Keratinocyte (primary cell): Measurements from ENCODE around the gene C20orf204. TPM values are rescaled to one million over a fixed set of nuclear protein-coding genes. Genes with fewer than 3 reads are reported as not detected.

Source experiments
- DNase-seq: peaks from one replicate; pipeline ENCODE4 v3.0.0-alpha.2; 2011; ENCODE audit warnings: low read depth, missing footprints, low spot score
- FAIRE-seq: peaks from 2 replicates; lab custom pipeline; 2011; peaks lifted over from hg19 to GRCh38; lab: Jason Lieb, UNC
- H2AFZ ChIP-seq: 2 replicates; pipeline ENCODE4 v1.6.0; 2012; ENCODE audit warnings: low read length, control low read depth, inconsistent platforms; ENCODE audit not compliant: control insufficient read depth
- H3K27ac ChIP-seq: 2 replicates; pipeline ENCODE4 v1.5.1; 2011; ENCODE audit warnings: low read length; ENCODE audit not compliant: control insufficient read depth, insufficient read depth
- H3K27me3 ChIP-seq: 3 replicates; pipeline ENCODE4 v1.6.0; 2011; ENCODE audit warnings: low read length; ENCODE audit not compliant: control insufficient read depth, insufficient read depth; ENCODE audit errors: extremely low read depth
- H3K36me3 ChIP-seq, 2 experiments: 2 replicates in 1 of 2; 3 replicates in 1 of 2; pipeline ENCODE4 v1.5.1; 2011; ENCODE audit warnings: low read length in 2 of 2, mild to moderate bottlenecking in 1 of 2; ENCODE audit not compliant: control insufficient read depth in 2 of 2, insufficient read depth in 2 of 2; ENCODE audit errors: extremely low read depth in 1 of 2
- H3K4me1 ChIP-seq: 3 replicates; pipeline ENCODE4 v1.5.1; 2011; ENCODE audit warnings: low read length; ENCODE audit not compliant: control insufficient read depth, insufficient read depth; ENCODE audit errors: extremely low read depth
- H3K4me2 ChIP-seq: 3 replicates; pipeline ENCODE4 v1.6.0; 2011; ENCODE audit warnings: low read depth, low read length; ENCODE audit not compliant: control insufficient read depth, insufficient read depth; ENCODE audit errors: extremely low read depth
- H3K4me3 ChIP-seq, 3 experiments: fragments of 200-600 bp in 1 of 3; sonication (generic) in 1 of 3; 2 replicates in 2 of 3; 3 replicates in 1 of 3; pipeline ENCODE4 v1.5.1; 2011 to 2016; ENCODE audit warnings: low read length in 3 of 3, mild to moderate bottlenecking in 3 of 3, control low read depth in 2 of 3, inconsistent platforms in 1 of 3, low read depth in 1 of 3, mixed read lengths in 1 of 3, mixed run types in 1 of 3, moderate library complexity in 1 of 3; ENCODE audit not compliant: control insufficient read depth in 2 of 3, insufficient read depth in 2 of 3; ENCODE audit errors: extremely low read depth in 1 of 3
- H3K79me2 ChIP-seq: 2 replicates; pipeline ENCODE4 v1.6.0; 2012; ENCODE audit warnings: low read length; ENCODE audit not compliant: control insufficient read depth, insufficient read depth
- H3K9ac ChIP-seq: 3 replicates; pipeline ENCODE4 v1.6.0; 2011; ENCODE audit warnings: low read length; ENCODE audit not compliant: control insufficient read depth, insufficient read depth; ENCODE audit errors: extremely low read depth
- H3K9me1 ChIP-seq: 3 replicates; pipeline ENCODE4 v1.6.0; 2011; ENCODE audit warnings: low read length; ENCODE audit not compliant: control insufficient read depth, insufficient read depth; ENCODE audit errors: extremely low read depth
- H3K9me3 ChIP-seq: 2 replicates; pipeline ENCODE4 v1.5.1; 2012; ENCODE audit warnings: low read depth, low read length; ENCODE audit not compliant: control insufficient read depth
- H4K20me1 ChIP-seq: 3 replicates; pipeline ENCODE4 v1.6.0; 2011; ENCODE audit warnings: low read length; ENCODE audit not compliant: control insufficient read depth, insufficient read depth; ENCODE audit errors: extremely low read depth
- CTCF ChIP-seq, 3 experiments: IDR thresholded peaks in 1 of 3; conservative IDR thresholded peaks in 1 of 3; optimal IDR thresholded peaks in 1 of 3; 2 replicates in 2 of 3; 3 replicates in 1 of 3; pipeline versions ENCODE3 to v1.5.1; 2011; ENCODE audit warnings: low read length in 3 of 3, mild to moderate bottlenecking in 3 of 3, moderate library complexity in 2 of 3, control low read depth in 1 of 3, inconsistent platforms in 1 of 3; ENCODE audit not compliant: insufficient read depth in 2 of 3; ENCODE audit errors: extremely low read depth in 1 of 3
- EZH2 ChIP-seq: IDR thresholded peaks from one replicate; pipeline ENCODE4 v1.6.1; 2012; ENCODE audit warnings: inconsistent platforms, mild to moderate bottlenecking, low read length, moderate library complexity
- dilution Hi-C: fragments of 300-500 bp; cut with MboI; formaldehyde crosslinking; loops from one replicate; pipeline ENCODE4 v1.7.0; 2020; ENCODE audit warnings: low sequenced_read_pairs; ENCODE audit not compliant: extremely low pct_ligation_motif_present
- polyA plus RNA-seq, 5 experiments: library from polyadenylated mRNA; depleted of rRNA in 3 of 5; stranded (reverse) in 3 of 5; stranded (forward) in 1 of 5; unstranded in 1 of 5; fragments of >200 nt; gene quantifications; 1 replicate in 1 of 5; 2 replicates in 3 of 5; 3 replicates in 1 of 5; pipeline versions ENCODE4 v1.2.1 to v1.2.3, GENCODE V29; 2011 to 2012; ENCODE audit warnings: missing spikeins in 2 of 5, low read depth in 1 of 5, low replicate concordance in 1 of 5

Gene C20orf204
- polyA plus RNA-seq, 1 donor (not counting 4 experiments of a cell fraction or from before 2014, with no cell fraction given) = 0.08 TPM

- peaks cover 2% of the 10 kb centered on the region for H3K79me2 ChIP-seq
- H3K9me1 ChIP-seq = no peaks in the 10 kb centered on the region
- H3K9me3 ChIP-seq = no peaks in the 10 kb centered on the region
- H3K4me2 ChIP-seq = no peak overlapping the region
- no peak overlapping the region for H3K9ac ChIP-seq
- H3K4me1 ChIP-seq = peaks cover 9% of the 10 kb centered on the region
- no peak overlapping the region for H2AFZ ChIP-seq
- dilution Hi-C loops = no loop called here
- TF ChIP-seq EZH2 (no peak), CTCF (optimal IDR thresholded peaks at IDR 0.05 in 1 of 3, IDR thresholded peaks at IDR 0.05 in 1 of 3, conservative IDR thresholded peaks at IDR 0.05 in 1 of 3; ENCODE audit: extremely low read depth in 1 of 3, insufficient read depth in 2 of 3, low read length in 3 of 3) (no peak)
- H3K27me3 ChIP-seq = no peaks in the 10 kb centered on the region
- H3K27ac ChIP-seq = no peak overlapping the region
- DNase-seq (no peak), FAIRE-seq (no peak)
- peaks cover 0 to 10% of the 10 kb centered on the region in 2 experiments for H3K36me3 ChIP-seq
- H4K20me1 ChIP-seq = no peaks in the 10 kb centered on the region
- no peak overlapping the region for H3K4me3 ChIP-seq
Observed at GRCh38 chr20:64073476-64074183, 37.6 kb downstream of the C20orf204 start.

GRCh38 chr20:64074184-64074789, 38.3 kb downstream of the C20orf204 start:
- Histone ChIP-seq H3K9me3 (no peaks in the 10 kb centered on the region), H4K20me1 (no peaks in the 10 kb centered on the region), H3K4me1 (peaks cover 13% of the 10 kb centered on the region), H3K4me2 (no peak overlapping the region), H3K27ac (no peak overlapping the region), H3K4me3 (no peak overlapping the region), H3K9me1 (no peaks in the 10 kb centered on the region), H3K79me2 (peaks cover 2% of the 10 kb centered on the region), H3K36me3 (peaks cover 0 to 10% of the 10 kb centered on the region in 2 experiments), H3K27me3 (no peaks in the 10 kb centered on the region), H2AFZ (no peak overlapping the region), H3K9ac (no peak overlapping the region)
- FAIRE-seq = no peak
- TF ChIP-seq EZH2 (no peak), CTCF (optimal IDR thresholded peaks at IDR 0.05 in 1 of 3, IDR thresholded peaks at IDR 0.05 in 1 of 3, conservative IDR thresholded peaks at IDR 0.05 in 1 of 3; ENCODE audit: extremely low read depth in 1 of 3, insufficient read depth in 2 of 3, low read length in 3 of 3) (no peak)
- dilution Hi-C loops = no loop called here
- no peak for DNase-seq
